BJ (cell line): ENCODE results near the gene TDRD12. TPM values are rescaled to one million over a fixed set of nuclear protein-coding genes. Genes with fewer than 3 reads are reported as not detected.

Experiments
- CTCF ChIA-PET: fragments of 350-600 bp; formaldehyde crosslinking; extraction: SDS; loops from one replicate; lab custom pipeline; 2021; ENCODE audit warnings: antibody characterized with exemption, inconsistent platforms; lab: Yijun Ruan, JAX
- POLR2A ChIA-PET: fragments of 300-600 bp; sonication (Branson Sonifier 250); formaldehyde crosslinking; extraction: SDS; loops from one replicate; lab custom pipeline; 2021; ENCODE audit warnings: antibody characterized with exemption; lab: Charles Lee
- DNase-seq: peaks from one replicate; pipeline ENCODE4 v3.0.0-alpha.2; 2011; ENCODE audit warnings: low read depth
- H3K27me3 ChIP-seq: 2 replicates; pipeline ENCODE4 v1.6.0; 2011; ENCODE audit warnings: low read length; ENCODE audit not compliant: control insufficient read depth, insufficient read depth
- H3K36me3 ChIP-seq: 2 replicates; pipeline ENCODE4 v1.5.1; 2011; ENCODE audit warnings: low read length; ENCODE audit not compliant: control insufficient read depth, insufficient read depth
- H3K4me3 ChIP-seq: 2 replicates; pipeline ENCODE4 v1.5.1; 2011; ENCODE audit warnings: low read depth, mild to moderate bottlenecking, control low read depth, low read length
- CTCF ChIP-seq: IDR thresholded peaks from 2 replicates; pipeline ENCODE4 v1.5.1; 2011; ENCODE audit warnings: low read depth, mild to moderate bottlenecking, control low read depth, inconsistent platforms, low read length, moderate library complexity; ENCODE audit not compliant: insufficient read depth
- polyA minus RNA-seq: library from RNA; depleted of rRNA, polyadenylated mRNA; stranded (reverse); fragments of >200 nt; gene quantifications from 2 replicates; pipeline ENCODE4 v1.2.3, GENCODE V29; 2011; rRNA and poly(A)+ RNA removed
- polyA plus RNA-seq: library from polyadenylated mRNA; depleted of rRNA; stranded (reverse); fragments of >200 nt; gene quantifications from 2 replicates; pipeline ENCODE4 v1.2.3, GENCODE V29; 2011; rRNA removed

The TDRD12 gene
- polyA plus RNA-seq (0.04 TPM in 1 of 2 replicates, not detected in the other), polyA minus RNA-seq (0.05 TPM in 1 of 2 replicates, not detected in the other)

- TF ChIP-seq CTCF = no peak
- H3K36me3 ChIP-seq = peaks cover 2% of the 10 kb centered on the region; the same call in 1 of the 2 replicates
- no peak for DNase-seq
- H3K27me3 ChIP-seq = no peaks in the 10 kb centered on the region
- ChIA-PET POLR2A (no interaction called here), CTCF (no interaction called here)
- H3K4me3 ChIP-seq = no peak within 1 kb of the TSS
These were observed at the start of gene TDRD12 for GRCh38 chr19:32719611-32720059. TDRD12 (plus strand) TSS chr19:32719767; CDS start chr19:32720073, 306 bp downstream.

GRCh38 chr19:32671883-32672593 is 47.5 kb upstream of the TDRD12 start:
- no peak for TF ChIP-seq CTCF
- ChIA-PET POLR2A (no interaction called here), CTCF (no interaction called here)
- no peaks in the 10 kb centered on the region for H3K36me3 ChIP-seq
- no peak for DNase-seq
- H3K4me3 ChIP-seq = no peak overlapping the region
- H3K27me3 ChIP-seq = peaks cover 11% of the 10 kb centered on the region

- DNase-seq = no peak
- ChIA-PET CTCF (no interaction called here), POLR2A (no interaction called here)
- Histone ChIP-seq H3K27me3 (peaks cover 18% of the 10 kb centered on the region), H3K36me3 (no peaks in the 10 kb centered on the region), H3K4me3 (no peak overlapping the region)
- TF ChIP-seq CTCF = no peak
These were observed 46.7 kb upstream of the TDRD12 start for GRCh38 chr19:32672841-32673240.

- Histone ChIP-seq H3K27me3 (peaks cover 18% of the 10 kb centered on the region), H3K4me3 (no peak overlapping the region), H3K36me3 (no peaks in the 10 kb centered on the region)
- POLR2A ChIA-PET = interaction anchor here (0.7 kb wide), 1 partner anchor 900 kb away, joined by 10 read pairs; no protein-coding TSS in a partner anchor
- DNase-seq = no peak
- no peak for TF ChIP-seq CTCF
- CTCF ChIA-PET = no interaction called here
These were observed 46.0 kb upstream of the TDRD12 start for GRCh38 chr19:32673573-32673972.

GRCh38 chr19:32674153-32674930 is 45.2 kb upstream of the TDRD12 start:
- no peaks in the 10 kb centered on the region for H3K36me3 ChIP-seq
- peaks cover 18% of the 10 kb centered on the region for H3K27me3 ChIP-seq
- TF ChIP-seq CTCF = no peak
- ChIA-PET POLR2A (interaction anchor here (0.7 kb wide), 1 partner anchor 899 kb away, joined by 10 read pairs; no protein-coding TSS in a partner anchor), CTCF (no interaction called here)
- DNase-seq = no peak
- peak overlapping the region; percentile 96 for H3K4me3 ChIP-seq
